Measurements from ENCODE around the gene THSD4. TPM values are rescaled to one million over a fixed set of nuclear protein-coding genes. Genes with fewer than 3 reads are reported as not detected.

Gene THSD4
- total RNA-seq, 5 donors from 2014 or later (not counting 1 experiment from before 2014, with no cell fraction given): 0.03 to 0.23 (median 0.18) TPM; not detected in 2

GRCh38 chr15:71333839-71334238, 218.6 kb downstream of the THSD4 start:
- H3K4me1 Mint-ChIP-seq: peaks cover 0 to 3% (median 0%) of the 10 kb centered on the region in 3 donors
- no CpG with 5 or more reads among the region's 3 CpGs for WGBS (ENCODE audit: insufficient coverage)
- Histone ChIP-seq H3K4me3 (ENCODE audit: control insufficient read depth in 1 of 2, extremely low read depth in 1 of 2, low read length in 1 of 2) (no peak overlapping the region), H3K27ac (ENCODE audit: low read length) (no peak overlapping the region), H3K27me3 (replicated peaks in 1 of 2; ENCODE audit: control insufficient read depth in 2 of 2, extremely low read depth in 1 of 2, insufficient read depth in 2 of 2, low read length in 1 of 2) (no peaks in the 10 kb centered on the region), H3K4me1 (ENCODE audit: control insufficient read depth in 1 of 2, extremely low read depth in 1 of 2, insufficient read depth in 2 of 2, low read length in 2 of 2) (no peaks in the 10 kb centered on the region), H3K36me3 (ENCODE audit: control insufficient read depth in 2 of 2, extremely low read depth in 1 of 2, insufficient read depth in 1 of 2, low read length in 1 of 2) (no peaks in the 10 kb centered on the region), H3K9me3 (no peaks in the 10 kb centered on the region)
- no peak overlapping the region for H3K4me3 Mint-ChIP-seq
- H3K27ac Mint-ChIP-seq: no peak overlapping the region
- POLR2A ChIA-PET: no interaction called here
- H3K27me3 Mint-ChIP-seq: no peaks in the 10 kb centered on the region
- ATAC-seq (replicated peaks in 1 of 4): no peak
- CTCF ChIA-PET: no interaction called here
- no peak for DNase-seq
- H3K36me3 Mint-ChIP-seq: no peaks in the 10 kb centered on the region
- no peaks in the 10 kb centered on the region for H3K9me3 Mint-ChIP-seq

GRCh38 chr15:71334434-71334833, 219.2 kb downstream of the THSD4 start:
- H3K4me3 Mint-ChIP-seq: no peak overlapping the region
- DNase-seq (no peak), ATAC-seq (replicated peaks in 1 of 4) (no peak)
- no peak overlapping the region for H3K27ac ChIP-seq (ENCODE audit: low read length)
- ChIA-PET POLR2A (no interaction called here), CTCF (no interaction called here)
- no peaks in the 10 kb centered on the region for H3K9me3 ChIP-seq
- no peaks in the 10 kb centered on the region for H3K36me3 ChIP-seq (ENCODE audit: control insufficient read depth in 2 of 2, extremely low read depth in 1 of 2, insufficient read depth in 1 of 2, low read length in 1 of 2)
- H3K4me1 ChIP-seq (ENCODE audit: control insufficient read depth in 1 of 2, extremely low read depth in 1 of 2, insufficient read depth in 2 of 2, low read length in 2 of 2): no peaks in the 10 kb centered on the region
- H3K4me3 ChIP-seq (ENCODE audit: control insufficient read depth in 1 of 2, extremely low read depth in 1 of 2, low read length in 1 of 2): no peak overlapping the region
- H3K36me3 Mint-ChIP-seq: no peaks in the 10 kb centered on the region
- peaks cover 0 to 3% (median 0%) of the 10 kb centered on the region in 3 donors for H3K4me1 Mint-ChIP-seq
- H3K27me3 ChIP-seq (replicated peaks in 1 of 2; ENCODE audit: control insufficient read depth in 2 of 2, extremely low read depth in 1 of 2, insufficient read depth in 2 of 2, low read length in 1 of 2): no peaks in the 10 kb centered on the region
- no peaks in the 10 kb centered on the region for H3K27me3 Mint-ChIP-seq
- H3K9me3 Mint-ChIP-seq: no peaks in the 10 kb centered on the region
- no CpG with 5 or more reads among the region's 2 CpGs for WGBS (ENCODE audit: insufficient coverage)
- no peak overlapping the region for H3K27ac Mint-ChIP-seq

- H3K9me3 ChIP-seq: no peaks in the 10 kb centered on the region
- H3K27me3 ChIP-seq (replicated peaks in 1 of 2; ENCODE audit: control insufficient read depth in 2 of 2, extremely low read depth in 1 of 2, insufficient read depth in 2 of 2, low read length in 1 of 2): no peaks in the 10 kb centered on the region
- no peak overlapping the region for H3K4me3 ChIP-seq (ENCODE audit: control insufficient read depth in 1 of 2, extremely low read depth in 1 of 2, low read length in 1 of 2)
- ChIA-PET CTCF (no interaction called here), POLR2A (no interaction called here)
- H3K4me1 Mint-ChIP-seq: peaks cover 0 to 3% (median 0%) of the 10 kb centered on the region in 3 donors
- no peak overlapping the region for H3K27ac ChIP-seq (ENCODE audit: low read length)
- DNase-seq (no peak), ATAC-seq (replicated peaks in 1 of 4) (no peak)
- no peaks in the 10 kb centered on the region for H3K9me3 Mint-ChIP-seq
- no peaks in the 10 kb centered on the region for H3K27me3 Mint-ChIP-seq
- no peak overlapping the region for H3K4me3 Mint-ChIP-seq
- no peaks in the 10 kb centered on the region for H3K36me3 ChIP-seq (ENCODE audit: control insufficient read depth in 2 of 2, extremely low read depth in 1 of 2, insufficient read depth in 1 of 2, low read length in 1 of 2)
- 80% methylated on average over 2 of the region's 3 CpGs for WGBS (ENCODE audit: insufficient coverage)
- H3K4me1 ChIP-seq (ENCODE audit: control insufficient read depth in 1 of 2, extremely low read depth in 1 of 2, insufficient read depth in 2 of 2, low read length in 2 of 2): no peaks in the 10 kb centered on the region
- no peak overlapping the region for H3K27ac Mint-ChIP-seq
- H3K36me3 Mint-ChIP-seq: no peaks in the 10 kb centered on the region
These were observed 219.6 kb downstream of the THSD4 start for GRCh38 chr15:71334873-71335272.

- H3K4me3 ChIP-seq (ENCODE audit: control insufficient read depth in 1 of 2, extremely low read depth in 1 of 2, low read length in 1 of 2): no peak overlapping the region
- Mint-ChIP-seq H3K4me1 (peaks cover 0 to 3% (median 0%) of the 10 kb centered on the region in 3 donors), H3K27ac (no peak overlapping the region), H3K9me3 (no peaks in the 10 kb centered on the region), H3K27me3 (no peaks in the 10 kb centered on the region), H3K36me3 (no peaks in the 10 kb centered on the region), H3K4me3 (no peak overlapping the region)
- POLR2A ChIA-PET: no interaction called here
- WGBS (ENCODE audit: insufficient coverage): no CpG with 5 or more reads among the region's 3 CpGs
- ATAC-seq (replicated peaks in 1 of 4) (no peak), DNase-seq (no peak)
- no peak overlapping the region for H3K27ac ChIP-seq (ENCODE audit: low read length)
- no peaks in the 10 kb centered on the region for H3K27me3 ChIP-seq (replicated peaks in 1 of 2; ENCODE audit: control insufficient read depth in 2 of 2, extremely low read depth in 1 of 2, insufficient read depth in 2 of 2, low read length in 1 of 2)
- no peaks in the 10 kb centered on the region for H3K36me3 ChIP-seq (ENCODE audit: control insufficient read depth in 2 of 2, extremely low read depth in 1 of 2, insufficient read depth in 1 of 2, low read length in 1 of 2)
- CTCF ChIA-PET: no interaction called here
- H3K9me3 ChIP-seq: no peaks in the 10 kb centered on the region
- H3K4me1 ChIP-seq (ENCODE audit: control insufficient read depth in 1 of 2, extremely low read depth in 1 of 2, insufficient read depth in 2 of 2, low read length in 2 of 2): no peaks in the 10 kb centered on the region
These were observed 220.3 kb downstream of the THSD4 start for GRCh38 chr15:71335591-71335990.

- Mint-ChIP-seq H3K4me3 (no peak overlapping the region), H3K27me3 (no peaks in the 10 kb centered on the region), H3K27ac (no peak overlapping the region), H3K9me3 (no peaks in the 10 kb centered on the region), H3K36me3 (no peaks in the 10 kb centered on the region), H3K4me1 (peaks cover 0 to 3% (median 0%) of the 10 kb centered on the region in 3 donors)
- H3K36me3 ChIP-seq (ENCODE audit: control insufficient read depth in 2 of 2, extremely low read depth in 1 of 2, insufficient read depth in 1 of 2, low read length in 1 of 2): no peaks in the 10 kb centered on the region
- no peak overlapping the region for H3K27ac ChIP-seq (ENCODE audit: low read length)
- ChIA-PET CTCF (no interaction called here), POLR2A (interaction anchor here in 1 of 2 donors (0.6 kb wide), 1 partner anchor 55 kb away, joined by 3 read pairs; no protein-coding TSS in a partner anchor)
- H3K4me1 ChIP-seq (ENCODE audit: control insufficient read depth in 1 of 2, extremely low read depth in 1 of 2, insufficient read depth in 2 of 2, low read length in 2 of 2): no peaks in the 10 kb centered on the region
- H3K4me3 ChIP-seq (ENCODE audit: control insufficient read depth in 1 of 2, extremely low read depth in 1 of 2, low read length in 1 of 2): no peak overlapping the region
- no peaks in the 10 kb centered on the region for H3K9me3 ChIP-seq
- ATAC-seq (replicated peaks in 1 of 4) (no peak), DNase-seq (no peak)
- no peaks in the 10 kb centered on the region for H3K27me3 ChIP-seq (replicated peaks in 1 of 2; ENCODE audit: control insufficient read depth in 2 of 2, extremely low read depth in 1 of 2, insufficient read depth in 2 of 2, low read length in 1 of 2)
- 100% methylated on average over 2 of the region's 3 CpGs for WGBS (ENCODE audit: insufficient coverage)
These were observed 221.4 kb downstream of the THSD4 start for GRCh38 chr15:71336671-71337070.

- WGBS (ENCODE audit: insufficient coverage): 70% methylated on average over 3 of the region's 5 CpGs
- no peak overlapping the region for H3K4me3 ChIP-seq (ENCODE audit: control insufficient read depth in 1 of 2, extremely low read depth in 1 of 2, low read length in 1 of 2)
- Mint-ChIP-seq H3K9me3 (no peaks in the 10 kb centered on the region), H3K27ac (no peak overlapping the region), H3K4me3 (no peak overlapping the region), H3K4me1 (peaks cover 0 to 3% (median 0%) of the 10 kb centered on the region in 3 donors), H3K27me3 (no peaks in the 10 kb centered on the region), H3K36me3 (no peaks in the 10 kb centered on the region)
- CTCF ChIA-PET: interaction anchor here in 1 of 2 donors (0.7 kb wide), 1 partner anchor 47 kb away, joined by 4 read pairs; no protein-coding TSS in a partner anchor
- H3K27ac ChIP-seq (ENCODE audit: low read length): no peak overlapping the region
- no peaks in the 10 kb centered on the region for H3K9me3 ChIP-seq
- no peaks in the 10 kb centered on the region for H3K36me3 ChIP-seq (ENCODE audit: control insufficient read depth in 2 of 2, extremely low read depth in 1 of 2, insufficient read depth in 1 of 2, low read length in 1 of 2)
- H3K27me3 ChIP-seq (replicated peaks in 1 of 2; ENCODE audit: control insufficient read depth in 2 of 2, extremely low read depth in 1 of 2, insufficient read depth in 2 of 2, low read length in 1 of 2): no peaks in the 10 kb centered on the region
- no peaks in the 10 kb centered on the region for H3K4me1 ChIP-seq (ENCODE audit: control insufficient read depth in 1 of 2, extremely low read depth in 1 of 2, insufficient read depth in 2 of 2, low read length in 2 of 2)
- DNase-seq: no peak
- POLR2A ChIA-PET: interaction anchor here in 1 of 2 donors (0.6 kb wide), 1 partner anchor 55 kb away, joined by 3 read pairs; no protein-coding TSS in a partner anchor
- no peak for ATAC-seq (replicated peaks in 1 of 4)
These were observed 222.1 kb downstream of the THSD4 start for GRCh38 chr15:71337197-71337845.

Data from T-cell (primary cell).